Inferior parietal cortex (tissue), 1 donor: ENCODE data around the gene TRMT61A.
"Not testable (repeated sequence)": the region's sequence is repeated elsewhere in the genome, so short reads cannot be mapped to it uniquely, and the experiment has no call there.

Source experiments
- DNase-seq: peaks from one replicate; pipeline ENCODE4 v3.0.0-alpha.2; 2016; ENCODE audit errors: extremely low spot score

TRMT61A gene

GRCh38 chr14:103508521-103509329 lies 20.3 kb upstream of the TRMT61A start:
- DNase-seq: no peak

- DNase-seq: no peak
Observed at GRCh38 chr14:103509864-103510723, 18.9 kb upstream of the TRMT61A start.

- no peak for DNase-seq
Observed at GRCh38 chr14:103510724-103511693, 18.0 kb upstream of the TRMT61A start.

GRCh38 chr14:103512180-103512579 lies 16.8 kb upstream of the TRMT61A start:
- DNase-seq: not testable (repeated sequence)

GRCh38 chr14:103512701-103513611 lies 16.0 kb upstream of the TRMT61A start:
- peak; percentile 67 for DNase-seq

- DNase-seq: no peak
Observed at GRCh38 chr14:103514596-103515421, 14.2 kb upstream of the TRMT61A start.

GRCh38 chr14:103516426-103517173 lies 12.4 kb upstream of the TRMT61A start:
- no peak for DNase-seq

- no peak for DNase-seq
Observed at GRCh38 chr14:103517174-103517566, 11.8 kb upstream of the TRMT61A start.

GRCh38 chr14:103517721-103518421 lies 11.1 kb upstream of the TRMT61A start:
- no peak for DNase-seq

GRCh38 chr14:103518422-103519042 lies 10.5 kb upstream of the TRMT61A start:
- DNase-seq: peak; percentile 70

- no peak for DNase-seq
Observed at GRCh38 chr14:103519043-103519836, 9.8 kb upstream of the TRMT61A start.

- no peak for DNase-seq
Observed at GRCh38 chr14:103519837-103520212, 9.2 kb upstream of the TRMT61A start.

GRCh38 chr14:103520269-103520656 lies 8.7 kb upstream of the TRMT61A start:
- no peak for DNase-seq

- no peak for DNase-seq
Observed at GRCh38 chr14:103520657-103521437, 8.1 kb upstream of the TRMT61A start.

GRCh38 chr14:103521438-103521950 lies 7.5 kb upstream of the TRMT61A start:
- DNase-seq: no peak

- DNase-seq: no peak
Observed at GRCh38 chr14:103521951-103522563, 6.9 kb upstream of the TRMT61A start.
